ENCODE results near the gene MOB1B. TPM values are rescaled to one million over a fixed set of nuclear protein-coding genes. Genes with fewer than 3 reads are reported as not detected.
"Not testable (repeated sequence)": the region's sequence is repeated elsewhere in the genome, so short reads cannot be mapped to it uniquely, and the experiment has no call there.

Gene MOB1B
- total and polyA plus RNA-seq, 2 experiments from 2014 or later, result 7.5 to 10.2 TPM

DNA sequence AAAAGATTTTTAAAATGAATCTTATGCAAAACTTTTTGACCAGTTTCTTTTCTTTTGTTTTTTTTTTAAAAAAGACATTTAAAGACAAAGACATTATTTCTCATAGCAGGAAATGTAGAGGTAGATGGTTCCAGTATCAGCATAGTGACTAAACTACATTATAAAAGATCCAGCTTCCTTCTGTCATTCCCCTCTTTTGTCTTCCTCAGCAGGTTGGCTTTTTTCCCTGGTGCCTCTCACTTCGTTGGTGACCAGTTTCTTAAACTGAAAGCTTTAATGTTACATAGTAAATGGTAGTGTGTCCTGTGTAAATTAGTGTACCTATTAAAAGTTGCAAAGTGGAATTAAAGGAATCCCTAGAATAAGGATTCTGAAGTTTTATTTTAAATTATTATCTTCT, 127.3 kb downstream of the MOB1B start:
- TF ChIP-seq EZH2 (IDR thresholded peaks at IDR 0.05; ENCODE audit: insufficient read depth, poor library complexity, severe bottlenecking), result no peak
- TF ChIP-seq EZH2phosphoT487 (IDR thresholded peaks at IDR 0.05; ENCODE audit: insufficient read depth, low read depth), result no peak
- H2AFZ ChIP-seq, result 0 out of 2 replicates have a peak overlapping the region, but pooled peaks have one; percentile 7
- no peaks in the 10 kb centered on the region for H3K27me3 ChIP-seq (replicated peaks; ENCODE audit: insufficient read depth)
- 11 to 17% methylated on average over 1 of the region's 1 CpG for WGBS, 2 experiments (ENCODE audit: low coverage in 1 of 2, low lambda C conversion rate in 2 of 2, missing lambda C conversion rate in 2 of 2)
- peaks cover 36% of the 10 kb centered on the region for H3F3A ChIP-seq (ENCODE audit: insufficient read depth)
- peaks cover 59% of the 10 kb centered on the region for H3K4me1 ChIP-seq (ENCODE audit: insufficient read depth)
- peaks cover 12% of the 10 kb centered on the region for H3K79me2 ChIP-seq (ENCODE audit: insufficient read depth)
- DNase-seq, result peak; percentile 33
- H3K9me3 ChIP-seq (ENCODE audit: low read depth), result no peaks in the 10 kb centered on the region
- H3K9ac ChIP-seq, result no peak overlapping the region
- peak overlapping the region; percentile 10; the same call in 1 of the 2 replicates for H3K27ac ChIP-seq
- no peaks in the 10 kb centered on the region for H4K20me1 ChIP-seq (ENCODE audit: insufficient read depth)
- peak overlapping the region; percentile 5; the same call in 1 of the 2 replicates for H3K4me3 ChIP-seq
- H3K9me2 ChIP-seq (ENCODE audit: insufficient read depth), result no peaks in the 10 kb centered on the region
- H3K36me3 ChIP-seq (ENCODE audit: low read depth), result 0 out of 2 replicates have a peak, but pooled peaks cover 7% of the 10 kb centered on the region
- in situ Hi-C loops (cut with MboI), result no loop called here
- H3K4me2 ChIP-seq (ENCODE audit: unreplicated experiment), result peak overlapping the region; percentile 37

DNA sequence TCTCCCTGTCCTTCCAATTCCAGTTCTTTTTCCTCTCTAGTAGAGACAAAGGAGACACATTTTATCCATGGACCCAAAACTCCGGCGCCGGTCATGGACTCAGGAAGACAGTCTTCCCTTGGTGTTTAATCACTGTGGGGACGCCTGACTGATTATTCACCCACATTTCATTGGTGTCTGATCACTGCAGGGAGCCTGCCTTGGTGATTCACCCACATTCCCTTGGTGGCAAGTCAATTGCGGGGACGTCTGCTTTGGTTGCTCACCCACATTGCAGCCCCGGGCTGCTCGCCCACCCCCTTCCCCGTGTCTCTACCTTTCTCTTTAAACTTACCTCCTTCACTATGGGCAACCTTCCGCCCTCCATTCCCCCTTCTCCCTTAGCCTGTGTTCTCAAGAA, 129.9 kb downstream of the MOB1B start:
- in situ Hi-C loops (cut with MboI); H4K20me1 ChIP-seq (ENCODE audit: insufficient read depth); H3K36me3 ChIP-seq (ENCODE audit: low read depth); H3K9me2 ChIP-seq (ENCODE audit: insufficient read depth); H3K9me3 ChIP-seq (ENCODE audit: low read depth); H3K27me3 ChIP-seq (replicated peaks; ENCODE audit: insufficient read depth): not testable (repeated sequence)
- Histone ChIP-seq H3K9ac (peak overlapping the region; percentile 59), H3K4me2 (ENCODE audit: unreplicated experiment) (peak overlapping the region; percentile 79), H2AFZ (peak overlapping the region; percentile 51; the same call in 1 of the 2 replicates), H3K4me1 (ENCODE audit: insufficient read depth) (peaks cover 37% of the 10 kb centered on the region), H3K79me2 (ENCODE audit: insufficient read depth) (peaks cover 12% of the 10 kb centered on the region), H3K4me3 (peak overlapping the region; percentile 57), H3F3A (ENCODE audit: insufficient read depth) (peaks cover 20% of the 10 kb centered on the region), H3K27ac (peak overlapping the region; percentile 92)
- DNase-seq, result peak; percentile 92
- 10 to 14% methylated on average over 8 to 9 of the region's 10 CpGs for WGBS, 2 experiments (ENCODE audit: low coverage in 1 of 2, low lambda C conversion rate in 2 of 2, missing lambda C conversion rate in 2 of 2)

Other genes with a start within 250 kb of the MOB1B start
- gene JCHAIN, start 235.9 kb upstream of the MOB1B start, total RNA-seq (2014; rRNA removed; shearing (Covaris generic)), result 2.3 and 3.0 TPM in 2 replicates
- 4.7 and 4.9 TPM in 2 replicates for gene JCHAIN, start 235.9 kb upstream of the MOB1B start, polyA plus RNA-seq (2016; fragmentation: Nextera tagmentation; extraction: Ambion mirVana)
- gene UTP3, start 213.8 kb upstream of the MOB1B start, total RNA-seq (2014; rRNA removed; shearing (Covaris generic)), result 22.8 and 27.1 TPM in 2 replicates
- gene UTP3, start 213.8 kb upstream of the MOB1B start, polyA plus RNA-seq (2016; fragmentation: Nextera tagmentation; extraction: Ambion mirVana), result 17.8 and 19.2 TPM in 2 replicates
- 24.0 and 36.2 TPM in 2 replicates for gene RUFY3, start 180.4 kb upstream of the MOB1B start, total RNA-seq (2014; rRNA removed; shearing (Covaris generic))
- gene RUFY3, start 180.4 kb upstream of the MOB1B start, polyA plus RNA-seq (2016; fragmentation: Nextera tagmentation; extraction: Ambion mirVana), result 12.9 and 13.5 TPM in 2 replicates
- gene GRSF1, start 62.5 kb upstream of the MOB1B start, total RNA-seq (2014; rRNA removed; shearing (Covaris generic)), result 118 and 147 TPM in 2 replicates
- gene GRSF1, start 62.5 kb upstream of the MOB1B start, polyA plus RNA-seq (2016; fragmentation: Nextera tagmentation; extraction: Ambion mirVana), result 103 and 113 TPM in 2 replicates
- gene DCK, start 91.3 kb downstream of the MOB1B start, total RNA-seq (2014; rRNA removed; shearing (Covaris generic)), result 32.6 and 33.1 TPM in 2 replicates
- 40.3 and 40.6 TPM in 2 replicates for gene DCK, start 91.3 kb downstream of the MOB1B start, polyA plus RNA-seq (2016; fragmentation: Nextera tagmentation; extraction: Ambion mirVana)

Measured in GM23248 (cell line).